ENCODE data around the gene BBX. TPM values are rescaled to one million over a fixed set of nuclear protein-coding genes. Genes with fewer than 3 reads are reported as not detected.

BBX gene
- total RNA-seq, 5 donors from 2014 or later (not counting 1 experiment from before 2014, with no cell fraction given) = 67.7 to 89.8 (median 82.0) TPM

DNA sequence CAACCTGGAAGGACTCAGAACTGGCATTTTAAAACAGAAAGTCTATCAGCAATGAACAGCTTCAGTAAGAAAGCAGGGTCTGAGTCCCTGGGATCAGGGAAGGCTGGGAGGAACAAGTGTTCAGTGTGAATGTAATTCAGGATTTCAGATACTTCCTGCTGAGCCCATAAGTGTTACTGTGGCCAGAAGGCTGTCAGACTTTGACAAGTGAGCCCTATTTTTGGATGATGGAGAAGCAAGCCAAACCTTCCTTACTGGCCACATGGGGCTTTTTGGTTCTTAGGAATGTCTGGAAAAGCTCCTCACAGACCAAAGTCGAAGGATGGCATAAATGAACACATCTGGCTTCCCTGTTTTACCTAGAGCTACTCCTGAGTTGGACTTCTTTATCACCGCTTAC lies 157.2 kb downstream of the BBX start:
- CTCF ChIA-PET = interaction anchor here (0.5 to 6.5 kb wide), 5 partner anchors 9 to 110 kb away, joined by 3 to 95 read pairs (median 19); no protein-coding TSS in a partner anchor
- Histone ChIP-seq H3K9me3 (no peaks in the 10 kb centered on the region), H3K27me3 (replicated peaks in 1 of 2; ENCODE audit: control insufficient read depth in 2 of 2, extremely low read depth in 1 of 2, insufficient read depth in 2 of 2, low read length in 1 of 2) (no peaks in the 10 kb centered on the region), H3K36me3 (ENCODE audit: control insufficient read depth in 2 of 2, extremely low read depth in 1 of 2, insufficient read depth in 1 of 2, low read length in 1 of 2) (no peaks in the 10 kb centered on the region), H3K27ac (ENCODE audit: low read length) (no peak overlapping the region), H3K4me3 (ENCODE audit: control insufficient read depth in 1 of 2, extremely low read depth in 1 of 2, low read length in 1 of 2) (no peak overlapping the region), H3K4me1 (ENCODE audit: control insufficient read depth in 1 of 2, extremely low read depth in 1 of 2, insufficient read depth in 2 of 2, low read length in 2 of 2) (peaks cover 7 to 26% of the 10 kb centered on the region in 2 experiments)
- Mint-ChIP-seq H3K27ac (no peak overlapping the region), H3K4me1 (peaks cover 55 to 60% (median 55%) of the 10 kb centered on the region in 3 donors), H3K27me3 (no peaks in the 10 kb centered on the region), H3K4me3 (no peak overlapping the region), H3K36me3 (no peaks in the 10 kb centered on the region), H3K9me3 (no peaks in the 10 kb centered on the region)
- DNase-seq = no peak
- POLR2A ChIA-PET = interaction anchor here in 1 of 2 donors (0.5 kb wide), 1 partner anchor 660 kb away, joined by 3 read pairs; no protein-coding TSS in a partner anchor
- ATAC-seq (replicated peaks in 1 of 4) = no peak
- WGBS (ENCODE audit: insufficient coverage) = no CpG with 5 or more reads among the region's 2 CpGs

DNA sequence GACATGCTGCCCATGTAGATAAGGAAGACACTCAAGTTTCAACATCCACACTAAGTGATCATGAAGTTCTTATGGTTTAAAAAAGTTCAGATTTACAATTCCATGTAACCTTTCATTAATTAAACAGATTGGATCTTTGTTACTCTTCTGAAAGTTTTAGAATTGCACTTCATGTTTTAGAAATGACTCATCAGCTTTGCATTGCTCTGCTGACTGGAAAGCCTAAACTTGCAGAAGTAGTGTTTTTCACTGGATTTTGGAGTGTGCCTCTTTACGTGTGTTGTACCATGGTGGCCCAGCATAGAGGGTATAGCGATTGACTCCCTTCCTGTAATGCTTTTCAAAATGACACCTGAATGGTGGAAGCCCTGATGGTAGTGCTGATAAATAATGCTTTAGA lies 157.9 kb downstream of the BBX start:
- 82% methylated on average over 2 of the region's 2 CpGs for WGBS (ENCODE audit: insufficient coverage)
- H3K27ac ChIP-seq (ENCODE audit: low read length) = no peak overlapping the region
- CTCF ChIA-PET = interaction anchor here (2.1 to 4.0 kb wide), 3 partner anchors 9 to 57 kb away, joined by 12 to 23 read pairs (median 19); no protein-coding TSS in a partner anchor

DNA sequence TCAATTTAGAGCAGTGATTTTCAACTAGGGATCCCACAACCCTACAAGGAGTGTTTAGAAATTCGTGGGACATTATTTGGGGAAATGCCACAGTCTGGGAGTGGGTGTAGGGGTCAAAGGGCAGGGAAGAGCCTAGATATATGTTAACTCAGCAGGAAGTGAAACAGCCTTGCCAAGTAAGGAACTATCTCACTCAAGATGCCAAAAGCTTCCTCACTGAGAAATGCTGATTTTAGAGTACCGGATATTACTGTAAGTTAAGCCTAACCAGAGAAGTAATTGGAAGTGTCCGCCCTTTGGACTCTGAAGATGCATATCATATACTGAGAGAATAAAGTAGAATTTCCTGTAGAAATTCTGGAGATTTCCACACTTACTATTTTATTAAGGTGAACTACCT lies 158.6 kb downstream of the BBX start:
- no peak for DNase-seq
- Mint-ChIP-seq H3K4me3 (no peak overlapping the region), H3K27ac (no peak overlapping the region), H3K4me1 (peaks cover 58 to 63% (median 59%) of the 10 kb centered on the region in 3 donors), H3K9me3 (no peaks in the 10 kb centered on the region), H3K36me3 (no peaks in the 10 kb centered on the region), H3K27me3 (no peaks in the 10 kb centered on the region)
- no peak for ATAC-seq (replicated peaks in 1 of 4)
- ChIA-PET POLR2A (no interaction called here), CTCF (interaction anchor here (0.7 to 2.1 kb wide), 2 partner anchors 28 to 56 kb away, joined by 3 to 12 read pairs; no protein-coding TSS in a partner anchor)
- Histone ChIP-seq H3K36me3 (ENCODE audit: control insufficient read depth in 2 of 2, extremely low read depth in 1 of 2, insufficient read depth in 1 of 2, low read length in 1 of 2) (no peaks in the 10 kb centered on the region), H3K4me3 (ENCODE audit: control insufficient read depth in 1 of 2, extremely low read depth in 1 of 2, low read length in 1 of 2) (no peak overlapping the region), H3K9me3 (no peaks in the 10 kb centered on the region), H3K27ac (ENCODE audit: low read length) (no peak overlapping the region), H3K4me1 (ENCODE audit: control insufficient read depth in 1 of 2, extremely low read depth in 1 of 2, insufficient read depth in 2 of 2, low read length in 2 of 2) (peaks cover 7 to 31% of the 10 kb centered on the region in 2 experiments), H3K27me3 (replicated peaks in 1 of 2; ENCODE audit: control insufficient read depth in 2 of 2, extremely low read depth in 1 of 2, insufficient read depth in 2 of 2, low read length in 1 of 2) (no peaks in the 10 kb centered on the region)
- WGBS (ENCODE audit: insufficient coverage) = no CpG with 5 or more reads among the region's 3 CpGs

More for the DNA sequence above, 157.9 kb downstream of the BBX start:
- H3K27ac Mint-ChIP-seq = no peak overlapping the region
- peaks cover 55 to 60% (median 55%) of the 10 kb centered on the region in 3 donors for H3K4me1 Mint-ChIP-seq
- H3K36me3 ChIP-seq (ENCODE audit: control insufficient read depth in 2 of 2, extremely low read depth in 1 of 2, insufficient read depth in 1 of 2, low read length in 1 of 2) = no peaks in the 10 kb centered on the region
- H3K9me3 Mint-ChIP-seq = no peaks in the 10 kb centered on the region
- no peak for ATAC-seq (replicated peaks in 1 of 4)
- peaks cover 7 to 28% of the 10 kb centered on the region in 2 experiments for H3K4me1 ChIP-seq (ENCODE audit: control insufficient read depth in 1 of 2, extremely low read depth in 1 of 2, insufficient read depth in 2 of 2, low read length in 2 of 2)
- POLR2A ChIA-PET = interaction anchor here in 1 of 2 donors (0.5 kb wide), 1 partner anchor 660 kb away, joined by 3 read pairs; no protein-coding TSS in a partner anchor
- H3K36me3 Mint-ChIP-seq = no peaks in the 10 kb centered on the region
- H3K27me3 ChIP-seq (replicated peaks in 1 of 2; ENCODE audit: control insufficient read depth in 2 of 2, extremely low read depth in 1 of 2, insufficient read depth in 2 of 2, low read length in 1 of 2) = no peaks in the 10 kb centered on the region
- H3K27me3 Mint-ChIP-seq = no peaks in the 10 kb centered on the region
- H3K9me3 ChIP-seq = no peaks in the 10 kb centered on the region
- DNase-seq = no peak
- H3K4me3 ChIP-seq (ENCODE audit: control insufficient read depth in 1 of 2, extremely low read depth in 1 of 2, low read length in 1 of 2) = no peak overlapping the region
- no peak overlapping the region for H3K4me3 Mint-ChIP-seq

DNA sequence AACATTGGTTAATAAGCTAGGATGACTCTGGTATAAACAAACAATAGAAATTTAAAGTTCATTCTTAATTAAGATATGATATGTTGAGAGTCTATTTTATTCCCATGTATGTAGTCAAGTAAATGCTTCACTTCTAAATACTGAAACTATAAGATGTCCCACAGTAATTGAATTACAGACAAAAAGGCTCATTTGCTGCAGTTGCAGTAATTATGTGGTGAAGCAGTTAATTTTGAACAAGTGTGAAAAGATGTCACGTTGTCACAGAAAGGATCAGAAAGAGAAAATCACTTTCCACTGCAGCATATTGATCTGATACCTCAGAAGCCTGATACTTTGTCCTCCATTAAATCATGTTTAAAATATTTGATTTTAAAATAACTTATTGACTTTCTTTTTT lies 159.8 kb downstream of the BBX start:
- no peaks in the 10 kb centered on the region for H3K9me3 Mint-ChIP-seq
- ChIA-PET CTCF (interaction anchor here in 1 of 2 donors (2.4 kb wide), 1 partner anchor 7 kb away, joined by 13 read pairs; no protein-coding TSS in a partner anchor), POLR2A (interaction anchor here (0.6 to 0.9 kb wide), 2 partner anchors 12 to 815 kb away, joined by 3 to 5 read pairs; no protein-coding TSS in a partner anchor)
- no peaks in the 10 kb centered on the region for H3K9me3 ChIP-seq
- H3K4me3 Mint-ChIP-seq = no peak overlapping the region
- H3K36me3 ChIP-seq (ENCODE audit: control insufficient read depth in 2 of 2, extremely low read depth in 1 of 2, insufficient read depth in 1 of 2, low read length in 1 of 2) = no peaks in the 10 kb centered on the region
- no peak for DNase-seq
- ATAC-seq (replicated peaks in 1 of 4) = no peak
- H3K36me3 Mint-ChIP-seq = no peaks in the 10 kb centered on the region
- no peak overlapping the region for H3K27ac Mint-ChIP-seq
- no peak overlapping the region for H3K4me3 ChIP-seq (ENCODE audit: control insufficient read depth in 1 of 2, extremely low read depth in 1 of 2, low read length in 1 of 2)
- H3K27me3 ChIP-seq (replicated peaks in 1 of 2; ENCODE audit: control insufficient read depth in 2 of 2, extremely low read depth in 1 of 2, insufficient read depth in 2 of 2, low read length in 1 of 2) = no peaks in the 10 kb centered on the region
- peaks cover 56 to 60% (median 60%) of the 10 kb centered on the region in 3 donors for H3K4me1 Mint-ChIP-seq
- WGBS (ENCODE audit: insufficient coverage) = no CpG with 5 or more reads among the region's 1 CpG
- no peak overlapping the region for H3K27ac ChIP-seq (ENCODE audit: low read length)
- H3K4me1 ChIP-seq (ENCODE audit: control insufficient read depth in 1 of 2, extremely low read depth in 1 of 2, insufficient read depth in 2 of 2, low read length in 2 of 2) = peaks cover 7 to 31% of the 10 kb centered on the region in 2 experiments
- no peaks in the 10 kb centered on the region for H3K27me3 Mint-ChIP-seq

DNA sequence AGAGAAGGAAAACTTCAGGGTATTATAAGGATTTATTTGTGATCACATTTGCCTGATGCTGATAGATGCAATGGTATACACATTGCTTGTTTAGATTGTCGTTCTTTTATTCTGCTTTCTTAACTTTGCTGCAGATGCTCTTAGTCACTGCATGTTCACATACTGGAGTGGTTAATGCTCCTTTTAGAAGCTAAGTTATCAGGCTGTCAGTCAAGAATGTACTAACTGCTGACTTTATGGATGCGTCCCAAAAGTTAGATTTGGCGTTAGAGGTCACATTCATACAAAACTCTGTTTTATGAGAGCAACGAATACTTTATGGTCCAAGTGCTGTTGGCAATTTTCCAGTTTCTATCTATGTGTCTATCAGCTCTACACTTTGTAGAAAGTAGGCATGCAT lies 160.7 kb downstream of the BBX start:
- H3K9me3 ChIP-seq = no peaks in the 10 kb centered on the region
- ChIA-PET POLR2A (interaction anchor here (0.6 to 0.9 kb wide), 3 partner anchors 13 to 139 kb away, joined by 3 read pairs; no protein-coding TSS in a partner anchor), CTCF (interaction anchor here (0.5 to 2.4 kb wide), 4 partner anchors 8 to 263 kb away, joined by 3 to 13 read pairs (median 4); no protein-coding TSS in a partner anchor)
- H3K27ac ChIP-seq (ENCODE audit: low read length) = no peak overlapping the region
- no peak overlapping the region for H3K4me3 ChIP-seq (ENCODE audit: control insufficient read depth in 1 of 2, extremely low read depth in 1 of 2, low read length in 1 of 2)
- no peak for DNase-seq
- Mint-ChIP-seq H3K27ac (peak overlapping the region in 1 of 2 donors; percentile 8), H3K9me3 (no peaks in the 10 kb centered on the region), H3K4me3 (peak overlapping the region in 1 of 3 donors; percentile 64), H3K27me3 (no peaks in the 10 kb centered on the region), H3K36me3 (no peaks in the 10 kb centered on the region), H3K4me1 (peaks cover 60 to 65% (median 60%) of the 10 kb centered on the region in 3 donors)
- ATAC-seq (replicated peaks in 1 of 4) = no peak
- H3K27me3 ChIP-seq (replicated peaks in 1 of 2; ENCODE audit: control insufficient read depth in 2 of 2, extremely low read depth in 1 of 2, insufficient read depth in 2 of 2, low read length in 1 of 2) = no peaks in the 10 kb centered on the region
- peaks cover 7 to 31% of the 10 kb centered on the region in 2 experiments for H3K4me1 ChIP-seq (ENCODE audit: control insufficient read depth in 1 of 2, extremely low read depth in 1 of 2, insufficient read depth in 2 of 2, low read length in 2 of 2)
- 93% methylated on average over 3 of the region's 4 CpGs for WGBS (ENCODE audit: insufficient coverage)
- no peaks in the 10 kb centered on the region for H3K36me3 ChIP-seq (ENCODE audit: control insufficient read depth in 2 of 2, extremely low read depth in 1 of 2, insufficient read depth in 1 of 2, low read length in 1 of 2)

DNA sequence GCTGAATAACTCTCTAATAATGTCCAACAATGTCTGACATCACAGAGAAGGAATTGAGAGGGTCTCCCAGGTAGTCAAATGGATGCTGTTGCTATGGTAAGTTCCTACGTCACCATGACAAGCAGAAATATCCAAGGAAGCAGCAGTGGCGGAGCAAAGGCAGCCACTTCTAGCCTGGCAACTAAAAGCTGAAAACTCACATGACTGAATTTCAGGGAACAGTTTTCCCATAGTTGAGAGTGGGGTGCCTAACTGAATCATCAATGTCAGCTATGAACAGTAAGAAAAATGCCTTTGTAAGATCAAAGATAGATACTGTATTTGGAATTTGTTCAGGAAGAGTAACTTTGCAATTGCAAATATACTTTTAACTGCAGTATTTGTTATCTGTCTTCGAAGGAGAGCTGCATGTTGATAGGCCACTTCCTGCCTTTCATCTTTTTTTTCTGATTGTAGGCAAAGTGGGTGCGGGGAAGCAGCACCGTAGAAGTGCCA lies 161.7 kb downstream of the BBX start:
- 25% methylated on average over 3 of the region's 5 CpGs for WGBS (ENCODE audit: insufficient coverage)
- no peaks in the 10 kb centered on the region for H3K9me3 Mint-ChIP-seq
- Histone ChIP-seq H3K27ac (ENCODE audit: low read length) (no peak overlapping the region), H3K4me1 (ENCODE audit: control insufficient read depth in 1 of 2, extremely low read depth in 1 of 2, insufficient read depth in 2 of 2, low read length in 2 of 2) (peaks cover 7 to 31% of the 10 kb centered on the region in 2 experiments), H3K9me3 (no peaks in the 10 kb centered on the region), H3K36me3 (ENCODE audit: control insufficient read depth in 2 of 2, extremely low read depth in 1 of 2, insufficient read depth in 1 of 2, low read length in 1 of 2) (no peaks in the 10 kb centered on the region), H3K4me3 (ENCODE audit: control insufficient read depth in 1 of 2, extremely low read depth in 1 of 2, low read length in 1 of 2) (peak overlapping the region in 1 of 2 donors; percentile 15), H3K27me3 (replicated peaks in 1 of 2; ENCODE audit: control insufficient read depth in 2 of 2, extremely low read depth in 1 of 2, insufficient read depth in 2 of 2, low read length in 1 of 2) (no peaks in the 10 kb centered on the region)
- no peaks in the 10 kb centered on the region for H3K36me3 Mint-ChIP-seq
- CTCF ChIA-PET = interaction anchor here (0.5 to 2.4 kb wide), 7 partner anchors 9 to 57 kb away, joined by 3 to 13 read pairs (median 3); no protein-coding TSS in a partner anchor
- H3K27me3 Mint-ChIP-seq = no peaks in the 10 kb centered on the region
- ATAC-seq (replicated peaks in 1 of 4) (peak; percentile 75 to 92 (median 82)), DNase-seq (peak in 20 of 35 experiments; percentile 5 to 41 (median 16))
- H3K4me1 Mint-ChIP-seq = peaks cover 67 to 72% (median 69%) of the 10 kb centered on the region in 3 donors
- POLR2A ChIA-PET = interaction anchor here (0.5 to 0.6 kb wide), 2 partner anchors 84 to 133 kb away, joined by 3 read pairs; no protein-coding TSS in a partner anchor
- H3K4me3 Mint-ChIP-seq = peak overlapping the region; percentile 22 to 64 (median 35)
- H3K27ac Mint-ChIP-seq = peak overlapping the region; percentile 43 to 70

All from T-cell (primary cell).